ENCODE results near the gene GRK5. TPM values are rescaled to one million over a fixed set of nuclear protein-coding genes. Genes with fewer than 3 reads are reported as not detected.

GRK5 gene
- total and polyA plus RNA-seq, 9 of the 15 experiments (the other 6 are each of a cell fraction or from before 2014, with no cell fraction given): 0.46 to 0.83 (median 0.67) TPM; not detected in 2

DNA sequence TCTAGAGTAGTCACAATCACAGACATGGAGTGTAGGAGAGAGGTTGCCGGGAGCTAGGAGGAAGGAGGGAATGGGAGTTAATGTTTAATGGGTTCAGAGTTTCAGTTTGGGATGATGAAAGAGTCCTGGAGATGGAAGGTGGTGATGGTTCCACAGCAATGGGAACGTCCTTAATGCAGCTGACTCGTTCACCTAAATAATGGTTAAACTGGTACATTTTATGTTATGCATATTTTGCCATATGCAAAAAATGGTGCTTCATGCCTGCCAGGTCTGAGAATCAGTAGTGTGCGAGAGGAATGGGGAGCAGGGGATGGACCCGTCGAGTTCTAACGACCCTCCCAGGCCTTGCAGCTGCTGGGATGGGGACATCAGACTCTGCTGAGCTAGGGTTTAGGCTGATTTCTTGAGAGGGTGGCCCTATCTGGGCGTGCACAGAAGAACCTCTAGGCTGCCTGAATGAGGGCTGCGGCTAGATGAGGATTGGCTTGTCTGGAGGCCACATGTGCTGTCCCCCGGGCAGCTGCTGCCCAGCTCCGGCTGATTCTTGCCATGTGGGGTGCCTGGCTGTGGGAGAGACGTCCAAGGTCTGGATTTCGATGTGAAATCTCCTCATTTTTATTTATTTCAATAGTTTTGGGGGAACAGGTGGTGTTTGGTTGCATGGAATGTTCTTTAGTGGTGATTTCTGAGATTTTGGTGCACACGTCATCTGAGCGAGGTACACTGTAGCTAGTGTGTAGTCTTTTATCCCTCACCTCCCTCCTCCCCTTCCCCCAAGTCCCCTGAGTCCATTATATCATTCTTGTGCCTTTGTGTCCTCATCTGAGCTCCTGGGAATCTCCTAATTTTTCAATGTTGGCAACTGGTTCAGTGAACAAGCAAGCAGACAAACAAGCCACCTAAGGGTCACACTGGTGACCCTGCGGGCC, 116.0 kb downstream of the GRK5 start (continued):
- TF ChIP-seq, protein P1, sequence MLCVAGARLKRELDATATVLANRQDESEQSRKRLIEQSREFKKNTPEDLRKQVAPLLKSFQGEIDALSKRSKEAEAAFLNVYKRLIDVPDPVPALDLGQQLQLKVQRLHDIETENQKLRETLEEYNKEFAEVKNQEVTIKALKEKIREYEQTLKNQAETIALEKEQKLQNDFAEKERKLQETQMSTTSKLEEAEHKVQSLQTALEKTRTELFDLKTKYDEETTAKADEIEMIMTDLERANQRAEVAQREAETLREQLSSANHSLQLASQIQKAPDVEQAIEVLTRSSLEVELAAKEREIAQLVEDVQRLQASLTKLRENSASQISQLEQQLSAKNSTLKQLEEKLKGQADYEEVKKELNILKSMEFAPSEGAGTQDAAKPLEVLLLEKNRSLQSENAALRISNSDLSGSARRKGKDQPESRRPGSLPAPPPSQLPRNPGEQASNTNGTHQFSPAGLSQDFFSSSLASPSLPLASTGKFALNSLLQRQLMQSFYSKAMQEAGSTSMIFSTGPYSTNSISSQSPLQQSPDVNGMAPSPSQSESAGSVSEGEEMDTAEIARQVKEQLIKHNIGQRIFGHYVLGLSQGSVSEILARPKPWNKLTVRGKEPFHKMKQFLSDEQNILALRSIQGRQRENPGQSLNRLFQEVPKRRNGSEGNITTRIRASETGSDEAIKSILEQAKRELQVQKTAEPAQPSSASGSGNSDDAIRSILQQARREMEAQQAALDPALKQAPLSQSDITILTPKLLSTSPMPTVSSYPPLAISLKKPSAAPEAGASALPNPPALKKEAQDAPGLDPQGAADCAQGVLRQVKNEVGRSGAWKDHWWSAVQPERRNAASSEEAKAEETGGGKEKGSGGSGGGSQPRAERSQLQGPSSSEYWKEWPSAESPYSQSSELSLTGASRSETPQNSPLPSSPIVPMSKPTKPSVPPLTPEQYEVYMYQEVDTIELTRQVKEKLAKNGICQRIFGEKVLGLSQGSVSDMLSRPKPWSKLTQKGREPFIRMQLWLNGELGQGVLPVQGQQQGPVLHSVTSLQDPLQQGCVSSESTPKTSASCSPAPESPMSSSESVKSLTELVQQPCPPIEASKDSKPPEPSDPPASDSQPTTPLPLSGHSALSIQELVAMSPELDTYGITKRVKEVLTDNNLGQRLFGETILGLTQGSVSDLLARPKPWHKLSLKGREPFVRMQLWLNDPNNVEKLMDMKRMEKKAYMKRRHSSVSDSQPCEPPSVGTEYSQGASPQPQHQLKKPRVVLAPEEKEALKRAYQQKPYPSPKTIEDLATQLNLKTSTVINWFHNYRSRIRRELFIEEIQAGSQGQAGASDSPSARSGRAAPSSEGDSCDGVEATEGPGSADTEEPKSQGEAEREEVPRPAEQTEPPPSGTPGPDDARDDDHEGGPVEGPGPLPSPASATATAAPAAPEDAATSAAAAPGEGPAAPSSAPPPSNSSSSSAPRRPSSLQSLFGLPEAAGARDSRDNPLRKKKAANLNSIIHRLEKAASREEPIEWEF (CRISPR knock-in tag; IDR thresholded peaks at IDR 0.05): no peak
- no peak for TF ChIP-seq HLTF (IDR thresholded peaks at IDR 0.05)

DNA sequence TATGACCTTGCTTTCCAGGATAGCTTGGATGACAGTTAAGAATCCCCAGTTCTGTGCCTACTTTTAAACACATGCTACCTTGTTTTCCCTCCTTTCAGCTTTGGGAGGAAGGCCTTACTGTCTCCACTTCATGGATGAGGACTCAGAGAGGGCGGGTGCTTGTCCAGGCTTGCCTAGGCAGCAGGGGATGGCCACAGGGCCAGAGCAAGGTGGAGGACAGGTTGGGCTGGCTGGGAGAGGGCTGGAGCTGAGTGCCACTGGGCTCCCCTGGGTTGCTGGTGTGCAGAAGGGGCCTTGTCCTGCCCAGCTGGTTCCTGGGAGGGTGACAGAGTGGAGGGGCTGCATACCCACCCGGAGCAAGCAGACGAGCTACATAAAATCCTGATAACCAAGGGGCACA, 117.8 kb downstream of the GRK5 start:
- Histone ChIP-seq H3K27me3 (ENCODE audit: control insufficient read depth in 2 of 2, insufficient read depth in 2 of 2, low read length in 2 of 2) (peaks cover 0 to 14% of the 10 kb centered on the region in 2 experiments; a peak in 2 of 5 replicates), H3K4me3 (no peak overlapping the region), H3K36me3 (ENCODE audit: control insufficient read depth, insufficient read depth, low read length) (no peaks in the 10 kb centered on the region), H3K9ac (ENCODE audit: insufficient read depth in 1 of 2, low read depth in 2 of 2, low read length in 2 of 2) (no peak overlapping the region), H2AFZ (ENCODE audit: low read depth, low read length) (no peak overlapping the region), H3K27ac (ENCODE audit: extremely low read depth, low read depth, low read length) (no peak overlapping the region), H3K4me2 (ENCODE audit: insufficient read depth, low read length) (no peak overlapping the region), H3K9me3 (replicated peaks; ENCODE audit: control insufficient read depth, insufficient read depth, low read depth, low read length) (no peaks in the 10 kb centered on the region), H3K4me1 (replicated peaks in 1 of 2; ENCODE audit: control insufficient read depth in 2 of 2, insufficient read depth in 2 of 2, low read length in 2 of 2) (no peaks in the 10 kb centered on the region), H3K79me2 (ENCODE audit: control insufficient read depth, insufficient read depth, low read length) (no peaks in the 10 kb centered on the region), H4K20me1 (replicated peaks; ENCODE audit: control insufficient read depth, insufficient read depth, low read length) (peaks cover 3% of the 10 kb centered on the region; the same call in 1 of the 2 replicates), H3K9me1 (ENCODE audit: control insufficient read depth, insufficient read depth, low read length) (no peaks in the 10 kb centered on the region)
- WGBS (ENCODE audit: insufficient coverage, low coverage, missing lambda C conversion rate): 0% methylated on average over 2 of the region's 3 CpGs
- CTCF ChIA-PET (ENCODE audit: low intra/inter-chr PET ratio): no interaction called here
- DNase-seq (ENCODE audit: extremely low read depth in 1 of 4, low spot score in 3 of 4) (no peak), FAIRE-seq (no peak), ATAC-seq (no peak)
- no peak for TF ChIP-seq ELF1 (tag; IDR thresholded peaks at IDR 0.05)
- no peak for TF ChIP-seq CCAR2 (IDR thresholded peaks at IDR 0.05; ENCODE audit: low read depth, low read length)
- TF ChIP-seq ZNF644 (tag; IDR thresholded peaks at IDR 0.05; ENCODE audit: low read depth): no peak
- no peak for TF ChIP-seq RBM22 (IDR thresholded peaks at IDR 0.05; ENCODE audit: low read depth, low read length, poor library complexity, severe bottlenecking)
- TF ChIP-seq, protein P2, sequence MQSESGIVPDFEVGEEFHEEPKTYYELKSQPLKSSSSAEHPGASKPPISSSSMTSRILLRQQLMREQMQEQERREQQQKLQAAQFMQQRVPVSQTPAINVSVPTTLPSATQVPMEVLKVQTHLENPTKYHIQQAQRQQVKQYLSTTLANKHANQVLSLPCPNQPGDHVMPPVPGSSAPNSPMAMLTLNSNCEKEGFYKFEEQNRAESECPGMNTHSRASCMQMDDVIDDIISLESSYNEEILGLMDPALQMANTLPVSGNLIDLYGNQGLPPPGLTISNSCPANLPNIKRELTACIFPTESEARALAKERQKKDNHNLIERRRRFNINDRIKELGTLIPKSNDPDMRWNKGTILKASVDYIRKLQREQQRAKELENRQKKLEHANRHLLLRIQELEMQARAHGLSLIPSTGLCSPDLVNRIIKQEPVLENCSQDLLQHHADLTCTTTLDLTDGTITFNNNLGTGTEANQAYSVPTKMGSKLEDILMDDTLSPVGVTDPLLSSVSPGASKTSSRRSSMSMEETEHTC (IDR thresholded peaks at IDR 0.05): no peak
- TF ChIP-seq SLC30A9 (CRISPR knock-in tag; IDR thresholded peaks at IDR 0.05): no peak
- no peak for TF ChIP-seq RCOR1 (IDR thresholded peaks at IDR 0.05; ENCODE audit: borderline replicate concordance in 1 of 2, low read depth in 2 of 2, low read length in 2 of 2)
- TF ChIP-seq POLR3G (IDR thresholded peaks at IDR 0.05; ENCODE audit: extremely low read depth, insufficient read length, insufficient replicate concordance): no peak
- TF ChIP-seq HOXB6 (CRISPR knock-in tag; IDR thresholded peaks at IDR 0.05; ENCODE audit: borderline replicate concordance): no peak
- no peak for TF ChIP-seq ELF2 (CRISPR knock-in tag; IDR thresholded peaks at IDR 0.05)
- no peak for TF ChIP-seq MTF1 (CRISPR knock-in tag; IDR thresholded peaks at IDR 0.05; ENCODE audit: borderline replicate concordance)
- no peak for TF ChIP-seq ZNF586 (CRISPR knock-in tag; conservative IDR thresholded peaks at IDR 0.05)
- intact Hi-C loops (cut with micrococcal nuclease): no loop called here
- BruUV-seq (replicated peaks): no TSS peak
- POLR2A ChIA-PET: interaction anchor here (0.6 to 1.3 kb wide), 3 partner anchors 9 to 121 kb away, joined by 3 read pairs; no protein-coding TSS in a partner anchor
- in situ Hi-C loops (cut with MboI): no loop called here

Measured in K562 (cell line).